Endothelial cell of umbilical vein (primary cell): ENCODE data around the gene IL10. TPM values are rescaled to one million over a fixed set of nuclear protein-coding genes. Genes with fewer than 3 reads are reported as not detected.

Experiments
- BruUV-seq: library from RNA; stranded (reverse); fragments of 400-500 nt; replicated peaks from 2 replicates; lab custom pipeline; 2021; lab: Mats Ljungman, UMichigan
- CTCF ChIA-PET: fragments of 300-600, 350-600 bp; sonication (Branson Sonifier 250); formaldehyde crosslinking; loops from one replicate; lab custom pipeline; 2021; ENCODE audit warnings: antibody characterized with exemption, inconsistent platforms; lab: Charles Lee
- POLR2A ChIA-PET: fragments of 300-600, 350-600 bp; sonication (Branson Sonifier 250); formaldehyde crosslinking; loops from one replicate; lab custom pipeline; 2021; ENCODE audit warnings: antibody characterized with exemption, inconsistent platforms; lab: Charles Lee
- DNase-seq: peaks from one replicate; pipeline ENCODE4 v3.0.0-alpha.2; 2011; ENCODE audit warnings: low read depth, low spot score
- FAIRE-seq: peaks from 2 replicates; lab custom pipeline; 2011; peaks lifted over from hg19 to GRCh38; lab: Jason Lieb, UNC
- H2AFZ ChIP-seq: 2 replicates; pipeline ENCODE4 v1.6.0; 2012; ENCODE audit warnings: low read depth, low read length, control low read depth, inconsistent platforms
- H3K27ac ChIP-seq: 2 replicates; pipeline ENCODE4 v1.5.1; 2011; ENCODE audit warnings: low read depth, mild to moderate bottlenecking, control low read depth, low read length, moderate library complexity; ENCODE audit not compliant: insufficient read depth
- H3K27me3 ChIP-seq, 2 experiments: 2 replicates each; pipeline versions ENCODE4 v1.6.0 to v1.6.1; 2011; ENCODE audit warnings: low read length in 2 of 2, mixed read lengths in 1 of 2; ENCODE audit not compliant: control insufficient read depth in 2 of 2, insufficient read depth in 2 of 2
- H3K36me3 ChIP-seq, 2 experiments: 2 replicates in 1 of 2; 3 replicates in 1 of 2; pipeline ENCODE4 v1.5.1; 2011; ENCODE audit warnings: low read length in 2 of 2, mild to moderate bottlenecking in 1 of 2, moderate library complexity in 1 of 2; ENCODE audit not compliant: control insufficient read depth in 2 of 2, insufficient read depth in 2 of 2; ENCODE audit errors: extremely low read depth in 1 of 2
- H3K4me1 ChIP-seq: 3 replicates; pipeline ENCODE4 v1.5.1; 2011; ENCODE audit warnings: mild to moderate bottlenecking, low read length; ENCODE audit not compliant: control insufficient read depth, insufficient read depth; ENCODE audit errors: extremely low read depth
- H3K4me2 ChIP-seq: 2 replicates; pipeline ENCODE4 v1.6.1; 2011; ENCODE audit warnings: low read length, control low read depth, mixed read lengths; ENCODE audit not compliant: insufficient read depth
- H3K4me3 ChIP-seq, 3 experiments: fragments of 200-600 bp in 1 of 3; sonication (generic), shearing (Covaris generic) in 1 of 3; replicated peaks in 1 of 3; 2 replicates each; pipeline ENCODE4 v1.5.1; 2011 to 2016; ENCODE audit warnings: control low read depth in 3 of 3, low read length in 3 of 3, mild to moderate bottlenecking in 2 of 3, inconsistent platforms in 1 of 3, low read depth in 1 of 3, moderate library complexity in 1 of 3; ENCODE audit not compliant: insufficient read depth in 1 of 3
- H3K79me2 ChIP-seq: 2 replicates; pipeline ENCODE4 v1.6.0; 2012; ENCODE audit warnings: low read length, inconsistent platforms; ENCODE audit not compliant: control insufficient read depth, insufficient read depth
- H3K9ac ChIP-seq: replicated peaks from 2 replicates; pipeline ENCODE3; 2011; ENCODE audit warnings: low read length, control low read depth; ENCODE audit not compliant: insufficient read depth; ENCODE audit errors: extremely low read depth
- H3K9me1 ChIP-seq: replicated peaks from 3 replicates; pipeline ENCODE4 v1.6.0; 2011; ENCODE audit warnings: mild to moderate bottlenecking, low read length; ENCODE audit not compliant: control insufficient read depth, insufficient read depth; ENCODE audit errors: extremely low read depth
- H3K9me3 ChIP-seq: replicated peaks from 2 replicates; pipeline ENCODE4 v1.5.1; 2012; ENCODE audit warnings: low read length, inconsistent platforms; ENCODE audit not compliant: control insufficient read depth, insufficient read depth
- H4K20me1 ChIP-seq: replicated peaks from 2 replicates; pipeline ENCODE3; 2011; ENCODE audit warnings: mild to moderate bottlenecking, low read length; ENCODE audit not compliant: control insufficient read depth, insufficient read depth; ENCODE audit errors: extremely low read depth
- EZH2 ChIP-seq: IDR thresholded peaks from 2 replicates; pipeline ENCODE4 v1.6.1; 2012; ENCODE audit warnings: borderline replicate concordance, low read depth, mild to moderate bottlenecking, moderate library complexity, low read length, inconsistent platforms; ENCODE audit not compliant: severe bottlenecking
- FOS ChIP-seq: IDR thresholded peaks from 2 replicates; pipeline ENCODE4 v1.6.1; 2011; ENCODE audit warnings: mild to moderate bottlenecking, low read length, moderate library complexity, borderline replicate concordance; ENCODE audit not compliant: insufficient read depth
- GATA2 ChIP-seq: IDR thresholded peaks from 2 replicates; pipeline ENCODE4 v1.7.0; 2011; ENCODE audit warnings: low read depth, mild to moderate bottlenecking, moderate library complexity, mixed read lengths, low read length; ENCODE audit not compliant: insufficient read length, insufficient read depth
- JUN ChIP-seq: IDR thresholded peaks from 2 replicates; pipeline ENCODE4 v1.6.1; 2011; ENCODE audit warnings: borderline replicate concordance, low read depth; ENCODE audit not compliant: insufficient read length, insufficient read depth
- MAX ChIP-seq: IDR thresholded peaks from 2 replicates; pipeline ENCODE4 v1.6.1; 2011; ENCODE audit not compliant: insufficient read depth, insufficient read length
- MYC ChIP-seq: IDR thresholded peaks from one replicate; pipeline ENCODE4 v1.6.1; 2011; ENCODE audit warnings: mild to moderate bottlenecking, low read depth, low read length
- POLR2A ChIP-seq: IDR thresholded peaks from 2 replicates; pipeline ENCODE4 v1.6.1; 2012; ENCODE audit warnings: low read depth, mild to moderate bottlenecking, control low read depth, low read length
- POLR2AphosphoS5 ChIP-seq: IDR thresholded peaks from 2 replicates; pipeline ENCODE4 v1.6.1; 2012; ENCODE audit warnings: low read depth, mild to moderate bottlenecking, control low read depth, low read length, moderate library complexity; ENCODE audit not compliant: insufficient read depth
- dilution Hi-C: fragments of 300-500 bp; cut with MboI; formaldehyde crosslinking; loops from one replicate; pipeline ENCODE4 v1.15.0; 2019; ENCODE audit warnings: low sequenced_read_pairs; ENCODE audit not compliant: extremely low pct_ligation_motif_present
- intact Hi-C: fragments of 100-400 bp; cut with micrococcal nuclease; formaldehyde crosslinking; loops from one replicate; pipeline ENCODE4 v1.10.0; 2022
- polyA plus RNA-seq, 4 experiments: library from polyadenylated mRNA; depleted of rRNA in 3 of 4; stranded (reverse) in 3 of 4; unstranded in 1 of 4; fragments of >200 nt; gene quantifications; 2 replicates each; pipeline versions ENCODE4 v1.2.1 to v1.2.3, GENCODE V29; 2011 to 2012; ENCODE audit warnings: missing spikeins in 1 of 4
- total RNA-seq: library from RNA; stranded (reverse); gene quantifications from 2 replicates; pipeline ENCODE4 v1.2.3, GENCODE V29; 2021
- TF ChIP-seq, protein P1 (sequence below), 2 donors: IDR thresholded peaks; 1 replicate in 1 of 2; 2 replicates in 1 of 2; pipeline ENCODE4 v1.5.1; 2011; ENCODE audit warnings: low read length in 2 of 2, mild to moderate bottlenecking in 2 of 2, moderate library complexity in 2 of 2, control low read depth in 1 of 2, inconsistent platforms in 1 of 2, low read depth in 1 of 2; ENCODE audit not compliant: insufficient read depth in 1 of 2; ENCODE audit errors: extremely low read depth in 1 of 2

Gene IL10
- total and polyA plus RNA-seq, 2 donors (not counting 3 experiments of a cell fraction or from before 2014, with no cell fraction given), result not detected

DNA sequence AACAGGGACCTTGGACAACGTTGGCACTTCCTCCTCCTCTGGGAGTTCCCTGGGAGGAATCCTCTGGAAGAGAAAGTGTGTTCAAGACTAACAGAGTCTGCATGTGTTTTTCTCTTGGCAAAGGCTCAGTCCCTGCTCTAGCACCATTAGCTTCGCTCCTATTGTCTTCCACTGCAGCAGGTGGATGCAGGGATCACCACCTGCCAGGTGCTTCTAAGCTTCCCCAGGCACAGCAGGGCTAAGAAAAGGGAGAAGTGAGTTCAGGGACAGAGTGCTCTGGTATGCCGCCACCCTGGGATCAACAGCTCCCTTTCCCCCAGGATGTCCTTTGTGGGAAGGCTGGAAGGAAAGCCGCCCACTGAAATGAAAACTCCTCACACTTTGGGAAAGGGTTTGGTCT, 49.2 kb upstream of the IL10 start:
- Histone ChIP-seq H2AFZ (no peak overlapping the region), H3K4me3 (no peak overlapping the region), H4K20me1 (no peaks in the 10 kb centered on the region), H3K27me3 (peaks cover 0 to 2% of the 10 kb centered on the region in 2 experiments), H3K4me1 (peaks cover 5% of the 10 kb centered on the region), H3K9me1 (no peaks in the 10 kb centered on the region), H3K27ac (no peak overlapping the region), H3K36me3 (no peaks in the 10 kb centered on the region), H3K9ac (no peak overlapping the region), H3K79me2 (no peaks in the 10 kb centered on the region), H3K9me3 (no peaks in the 10 kb centered on the region), H3K4me2 (no peak overlapping the region)
- TF ChIP-seq, protein P1, sequence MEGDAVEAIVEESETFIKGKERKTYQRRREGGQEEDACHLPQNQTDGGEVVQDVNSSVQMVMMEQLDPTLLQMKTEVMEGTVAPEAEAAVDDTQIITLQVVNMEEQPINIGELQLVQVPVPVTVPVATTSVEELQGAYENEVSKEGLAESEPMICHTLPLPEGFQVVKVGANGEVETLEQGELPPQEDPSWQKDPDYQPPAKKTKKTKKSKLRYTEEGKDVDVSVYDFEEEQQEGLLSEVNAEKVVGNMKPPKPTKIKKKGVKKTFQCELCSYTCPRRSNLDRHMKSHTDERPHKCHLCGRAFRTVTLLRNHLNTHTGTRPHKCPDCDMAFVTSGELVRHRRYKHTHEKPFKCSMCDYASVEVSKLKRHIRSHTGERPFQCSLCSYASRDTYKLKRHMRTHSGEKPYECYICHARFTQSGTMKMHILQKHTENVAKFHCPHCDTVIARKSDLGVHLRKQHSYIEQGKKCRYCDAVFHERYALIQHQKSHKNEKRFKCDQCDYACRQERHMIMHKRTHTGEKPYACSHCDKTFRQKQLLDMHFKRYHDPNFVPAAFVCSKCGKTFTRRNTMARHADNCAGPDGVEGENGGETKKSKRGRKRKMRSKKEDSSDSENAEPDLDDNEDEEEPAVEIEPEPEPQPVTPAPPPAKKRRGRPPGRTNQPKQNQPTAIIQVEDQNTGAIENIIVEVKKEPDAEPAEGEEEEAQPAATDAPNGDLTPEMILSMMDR (IDR thresholded peaks at IDR 0.05; ENCODE audit: extremely low read depth in 1 of 2, insufficient read depth in 1 of 2, low read depth in 1 of 2, low read length in 2 of 2), result no peak
- TF ChIP-seq MYC (no peak), POLR2A (no peak), FOS (no peak), POLR2AphosphoS5 (no peak), EZH2 (no peak), JUN (no peak), GATA2 (no peak), MAX (no peak)
- dilution Hi-C loops (no loop called here), intact Hi-C loops (no loop called here)
- ChIA-PET CTCF (interaction anchor here (2.4 kb wide), 1 partner anchor 12 kb away, joined by 11 read pairs; no protein-coding TSS in a partner anchor), POLR2A (no interaction called here)
- FAIRE-seq (no peak), DNase-seq (no peak)
- BruUV-seq, result no TSS peak
